Neuronal stem cell (in vitro differentiated cells): ENCODE data around the gene CBFA2T3.
A peak's percentile ranks its signal among the peaks of the same experiment; 100 is the strongest.

Experiments
- DNase-seq: peaks from one replicate; pipeline ENCODE4 v3.0.0-alpha.2; 2013; ENCODE audit warnings: low spot score
- H2AFZ ChIP-seq: one replicate; pipeline ENCODE4 v1.6.1; 2013; ENCODE audit warnings: mild to moderate bottlenecking, low read length, inconsistent platforms
- H2AK5ac ChIP-seq: 2 replicates; pipeline ENCODE4 v1.6.1; 2013; ENCODE audit warnings: low read depth, mild to moderate bottlenecking, inconsistent platforms, low read length, moderate library complexity, mixed read lengths
- H2BK120ac ChIP-seq: 2 replicates; pipeline ENCODE4 v1.6.1; 2013; ENCODE audit warnings: low read depth, mild to moderate bottlenecking, inconsistent platforms, low read length, moderate library complexity, mixed read lengths
- H2BK12ac ChIP-seq: one replicate; pipeline ENCODE4 v1.6.1; 2013; ENCODE audit warnings: low read length, inconsistent platforms
- H2BK15ac ChIP-seq: 2 replicates; pipeline ENCODE4 v1.6.1; 2013; ENCODE audit warnings: mild to moderate bottlenecking, low read length, inconsistent platforms, mixed read lengths
- H2BK5ac ChIP-seq: one replicate; pipeline ENCODE4 v1.6.1; 2013; ENCODE audit warnings: inconsistent platforms, mild to moderate bottlenecking, low read length, moderate library complexity
- H3K14ac ChIP-seq: one replicate; pipeline ENCODE4 v1.6.1; 2013; ENCODE audit warnings: low read length, inconsistent platforms
- H3K18ac ChIP-seq: 2 replicates; pipeline ENCODE4 v1.6.1; 2013; ENCODE audit warnings: low read length, inconsistent platforms
- H3K23ac ChIP-seq: 2 replicates; pipeline ENCODE4 v1.6.1; 2013; ENCODE audit warnings: low read depth, mild to moderate bottlenecking, mixed read lengths, low read length, inconsistent platforms; ENCODE audit not compliant: poor library complexity
- H3K27ac ChIP-seq: replicated peaks from 3 replicates; pipeline ENCODE4 v1.5.1; 2013; ENCODE audit warnings: low read length, inconsistent platforms
- H3K27me3 ChIP-seq, 3 experiments: 2 replicates each; pipeline ENCODE4 v1.6.1; 2013; ENCODE audit warnings: low read length in 3 of 3, mild to moderate bottlenecking in 2 of 3, inconsistent platforms in 1 of 3, low read depth in 1 of 3, mixed read lengths in 1 of 3, moderate library complexity in 1 of 3; ENCODE audit not compliant: control insufficient read depth in 3 of 3, insufficient read depth in 3 of 3
- H3K36me3 ChIP-seq, 2 donors: replicated peaks in 1 of 2; 2 replicates each; pipeline ENCODE4 v1.6.1; 2013; ENCODE audit warnings: low read length in 2 of 2; ENCODE audit not compliant: control insufficient read depth in 2 of 2, insufficient read depth in 2 of 2
- H3K4ac ChIP-seq: 2 replicates; pipeline ENCODE4 v1.6.1; 2013; ENCODE audit warnings: inconsistent platforms, mild to moderate bottlenecking, low read length, moderate library complexity
- H3K4me1 ChIP-seq, 2 donors: 1 replicate in 1 of 2; 2 replicates in 1 of 2; pipeline ENCODE4 v1.6.1; 2013; ENCODE audit warnings: low read length in 2 of 2, low read depth in 1 of 2; ENCODE audit not compliant: control insufficient read depth in 2 of 2, insufficient read depth in 1 of 2
- H3K4me2 ChIP-seq: one replicate; pipeline ENCODE4 v1.6.1; 2013; ENCODE audit warnings: mild to moderate bottlenecking, low read length, inconsistent platforms; ENCODE audit not compliant: insufficient read depth, poor library complexity, severe bottlenecking
- H3K4me3 ChIP-seq, 2 donors: 2 replicates each; pipeline ENCODE4 v1.5.1; 2013; ENCODE audit warnings: low read length in 2 of 2, mild to moderate bottlenecking in 2 of 2, inconsistent platforms in 1 of 2, moderate library complexity in 1 of 2
- H3K79me1 ChIP-seq: one replicate; pipeline ENCODE4 v1.6.1; 2013; ENCODE audit warnings: low read depth, mild to moderate bottlenecking, inconsistent platforms, low read length, moderate library complexity
- H3K9ac ChIP-seq: one replicate; pipeline ENCODE4 v1.6.1; 2013; ENCODE audit warnings: mild to moderate bottlenecking, low read depth, low read length, inconsistent platforms; ENCODE audit not compliant: poor library complexity
- H3K9me3 ChIP-seq, 2 donors: replicated peaks in 1 of 2; 2 replicates each; pipeline versions ENCODE3 to v1.6.1; 2013; ENCODE audit warnings: low read length in 2 of 2, mild to moderate bottlenecking in 2 of 2, inconsistent platforms in 1 of 2, low read depth in 1 of 2, mixed read lengths in 1 of 2, moderate library complexity in 1 of 2; ENCODE audit not compliant: control insufficient read depth in 2 of 2, insufficient read depth in 1 of 2
- H4K8ac ChIP-seq: one replicate; pipeline ENCODE4 v1.6.1; 2013; ENCODE audit warnings: low read depth, mild to moderate bottlenecking, inconsistent platforms, low read length, moderate library complexity
- H4K91ac ChIP-seq: one replicate; pipeline ENCODE4 v1.6.1; 2013; ENCODE audit warnings: low read length, low read depth, mild to moderate bottlenecking, inconsistent platforms; ENCODE audit not compliant: poor library complexity
- WGBS, 2 donors: extraction: QIAGEN DNeasy Blood & Tissue Kit; methylation state at CpG; one replicate each; pipeline ENCODE4 v1.1.7; 2013; ENCODE audit warnings: missing lambda C conversion rate in 2 of 2, mixed read lengths in 1 of 2; ENCODE audit not compliant: insufficient read length in 2 of 2, insufficient replicate concordance in 1 of 2; ENCODE audit errors: extremely low coverage in 2 of 2; 5-methylcytosine and 5-hydroxymethylcytosine counted together

The CBFA2T3 gene

GRCh38 chr16:88967830-88968588 lies 9.0 kb downstream of the CBFA2T3 start:
- Histone ChIP-seq H2BK15ac (peak overlapping the region; percentile 86), H4K91ac (no peak overlapping the region), H3K9ac (peak overlapping the region; percentile 54), H3K23ac (peak overlapping the region; percentile 88), H3K9me3 (no peaks in the 10 kb centered on the region), H3K14ac (no peak overlapping the region), H2BK120ac (no peak overlapping the region), H3K27me3 (peaks cover 0 to 76% (median 0%) of the 10 kb centered on the region in 3 experiments), H3K4me1 (peaks cover 0 to 14% of the 10 kb centered on the region in 2 donors), H3K18ac (peak overlapping the region; percentile 77), H4K8ac (no peak overlapping the region), H3K4me2 (no peak overlapping the region), H2AK5ac (peak overlapping the region; percentile 95), H2AFZ (no peak overlapping the region), H3K79me1 (no peaks in the 10 kb centered on the region), H3K4ac (no peak overlapping the region), H2BK12ac (no peak overlapping the region), H2BK5ac (no peak overlapping the region), H3K36me3 (no peaks in the 10 kb centered on the region), H3K27ac (no peak overlapping the region), H3K4me3 (no peak overlapping the region)
- no peak for DNase-seq
- no CpG with 5 or more reads among the region's 29 CpGs for WGBS, 2 donors

- Histone ChIP-seq H2BK120ac (no peak overlapping the region), H3K9me3 (peaks cover 0 to 4% of the 10 kb centered on the region in 2 donors), H3K14ac (peak overlapping the region; percentile 33), H3K79me1 (no peaks in the 10 kb centered on the region), H3K4me1 (peaks cover 0 to 9% of the 10 kb centered on the region in 2 donors), H3K9ac (peak overlapping the region; percentile 60), H3K18ac (peak overlapping the region; percentile 77), H3K4me3 (no peak overlapping the region), H3K4ac (no peak overlapping the region), H2BK5ac (no peak overlapping the region), H3K27me3 (peaks cover 0 to 68% (median 0%) of the 10 kb centered on the region in 3 experiments), H2AK5ac (peak overlapping the region; percentile 74), H4K8ac (no peak overlapping the region), H2AFZ (no peak overlapping the region), H3K4me2 (no peak overlapping the region), H2BK12ac (no peak overlapping the region), H2BK15ac (peak overlapping the region; percentile 65), H3K36me3 (no peaks in the 10 kb centered on the region), H3K23ac (peak overlapping the region; percentile 88), H3K27ac (no peak overlapping the region), H4K91ac (no peak overlapping the region)
- WGBS, 2 donors = no CpG with 5 or more reads among the region's 47 CpGs
- DNase-seq = no peak
Observed at GRCh38 chr16:88966986-88967829, 9.8 kb downstream of the CBFA2T3 start.

- no peak overlapping the region for H3K4me2 ChIP-seq
- H3K4me3 ChIP-seq = peak overlapping the region in 1 of 2 donors; percentile 17
- H3K4ac ChIP-seq = no peak overlapping the region
- H2BK5ac ChIP-seq = no peak overlapping the region
- DNase-seq = no peak
- H3K14ac ChIP-seq = no peak overlapping the region
- H3K27me3 ChIP-seq = peaks cover 0 to 56% (median 0%) of the 10 kb centered on the region in 3 experiments
- peak overlapping the region; percentile 80 for H3K18ac ChIP-seq
- H3K79me1 ChIP-seq = no peaks in the 10 kb centered on the region
- H4K8ac ChIP-seq = no peak overlapping the region
- peaks cover 0 to 4% of the 10 kb centered on the region in 2 donors for H3K9me3 ChIP-seq
- no peak overlapping the region for H3K27ac ChIP-seq
- peaks cover 0 to 9% of the 10 kb centered on the region in 2 donors for H3K4me1 ChIP-seq
- no peak overlapping the region for H3K23ac ChIP-seq
- WGBS, 2 donors = no CpG with 5 or more reads among the region's 19 CpGs
- no peak overlapping the region for H4K91ac ChIP-seq
- peak overlapping the region; percentile 11 for H2AK5ac ChIP-seq
- no peaks in the 10 kb centered on the region for H3K36me3 ChIP-seq
- H2BK15ac ChIP-seq = no peak overlapping the region
- H3K9ac ChIP-seq = no peak overlapping the region
- H2BK12ac ChIP-seq = no peak overlapping the region
- no peak overlapping the region for H2AFZ ChIP-seq
- no peak overlapping the region for H2BK120ac ChIP-seq
Observed at GRCh38 chr16:88965826-88966480, 11.1 kb downstream of the CBFA2T3 start.
